HEK293 (cell line): ENCODE data around the gene CHKA.

ENCODE experiments used
- CTCF ChIA-PET: fragments of 350-600 bp; formaldehyde crosslinking; extraction: SDS; loops from one replicate; lab custom pipeline; 2021; ENCODE audit warnings: antibody characterized with exemption; lab: Yijun Ruan, JAX
- POLR2A ChIA-PET: fragments of 300-600 bp; formaldehyde crosslinking; extraction: SDS; loops from one replicate; lab custom pipeline; 2020; ENCODE audit warnings: antibody characterized with exemption, inconsistent platforms; lab: Yijun Ruan, JAX
- H3K27ac ChIP-seq: fragments of 200-500 bp; sonication (Bioruptor generic); 2 replicates; pipeline ENCODE4 v1.5.1; 2014; ENCODE audit warnings: low read depth, low read length, control low read depth, inconsistent platforms; ENCODE audit errors: extremely low read depth
- H3K36me3 ChIP-seq, 2 experiments: fragments of 200-500 bp in 1 of 2; sonication (Bioruptor generic) in 1 of 2; 1 replicate in 1 of 2; 2 replicates in 1 of 2; pipeline ENCODE4 v1.5.1; 2014 to 2017; ENCODE audit warnings: inconsistent platforms in 2 of 2, low read length in 2 of 2; ENCODE audit not compliant: control insufficient read depth in 2 of 2, insufficient read depth in 1 of 2
- H3K4me1 ChIP-seq: fragments of 200-500 bp; sonication (Bioruptor generic); 2 replicates; pipeline ENCODE4 v1.5.1; 2014; ENCODE audit warnings: mild to moderate bottlenecking, low read length, inconsistent platforms; ENCODE audit not compliant: control insufficient read depth, insufficient read depth
- H3K4me3 ChIP-seq: 2 replicates; pipeline ENCODE4 v1.5.1; 2011; ENCODE audit warnings: low read depth, mild to moderate bottlenecking, control low read depth, low read length, moderate library complexity
- H3K9me3 ChIP-seq: fragments of 200-500 bp; sonication (Bioruptor generic); 2 replicates; pipeline ENCODE4 v1.5.1; 2014; ENCODE audit warnings: low read depth, low read length, inconsistent platforms; ENCODE audit not compliant: control insufficient read depth, insufficient read depth
- GLIS2 ChIP-seq: fragments of 450-650 bp; formaldehyde crosslinking; IDR thresholded peaks from 2 replicates; pipeline ENCODE4 v1.5.1; 2016; ENCODE audit warnings: missing biosample characterization, missing genetic modification characterization
- REPIN1 ChIP-seq: fragments of 450-650 bp; formaldehyde crosslinking; IDR thresholded peaks from 2 replicates; pipeline ENCODE4 v1.5.1; 2017; ENCODE audit warnings: missing biosample characterization, missing genetic modification characterization, low read depth
- SALL2 ChIP-seq: fragments of 450-650 bp; formaldehyde crosslinking; IDR thresholded peaks from 2 replicates; pipeline ENCODE4 v1.5.0; 2017; ENCODE audit warnings: missing biosample characterization, mild to moderate bottlenecking, missing genetic modification characterization, borderline replicate concordance
- SCRT1 ChIP-seq: fragments of 450-650 bp; formaldehyde crosslinking; IDR thresholded peaks from 2 replicates; pipeline ENCODE4 v1.5.1; 2016; ENCODE audit warnings: missing biosample characterization, missing genetic modification characterization, borderline replicate concordance
- SP3 ChIP-seq: fragments of 450-650 bp; formaldehyde crosslinking; IDR thresholded peaks from 2 replicates; pipeline ENCODE4 v1.5.1; 2016; ENCODE audit warnings: missing biosample characterization, missing genetic modification characterization
- WT1 ChIP-seq: fragments of 450-650 bp; formaldehyde crosslinking; IDR thresholded peaks from 2 replicates; pipeline ENCODE4 v1.5.1; 2016; ENCODE audit warnings: missing biosample characterization, missing genetic modification characterization
- ZNF146 ChIP-seq: fragments of 450-650 bp; formaldehyde crosslinking; IDR thresholded peaks from 2 replicates; pipeline ENCODE4 v1.5.1; 2016; ENCODE audit warnings: missing biosample characterization, missing genetic modification characterization
- ZNF248 ChIP-seq: fragments of 450-650 bp; formaldehyde crosslinking; IDR thresholded peaks from 2 replicates; pipeline ENCODE4 v1.5.1; 2017; ENCODE audit warnings: missing biosample characterization, missing genetic modification characterization
- ZNF292 ChIP-seq: fragments of 450-650 bp; formaldehyde crosslinking; IDR thresholded peaks from 2 replicates; pipeline ENCODE4 v1.5.1; 2016; ENCODE audit warnings: low read depth, missing biosample characterization, missing genetic modification characterization, borderline replicate concordance
- ZNF394 ChIP-seq: fragments of 450-650 bp; formaldehyde crosslinking; IDR thresholded peaks from 2 replicates; pipeline ENCODE4 v1.5.1; 2016; ENCODE audit warnings: missing biosample characterization, missing genetic modification characterization, mild to moderate bottlenecking, moderate library complexity, borderline replicate concordance
- ZNF426 ChIP-seq: fragments of 450-650 bp; formaldehyde crosslinking; IDR thresholded peaks from 2 replicates; pipeline ENCODE4 v1.5.1; 2017; ENCODE audit warnings: missing biosample characterization, missing genetic modification characterization, mild to moderate bottlenecking, inconsistent platforms, moderate library complexity
- ZNF529 ChIP-seq: fragments of 450-650 bp; formaldehyde crosslinking; IDR thresholded peaks from 2 replicates; pipeline ENCODE4 v1.5.1; 2017; ENCODE audit warnings: missing genetic modification characterization, missing biosample characterization; ENCODE audit not compliant: insufficient replicate concordance
- ZNF555 ChIP-seq: fragments of 450-650 bp; formaldehyde crosslinking; conservative IDR thresholded peaks from 2 replicates; pipeline ENCODE4 v1.5.1; 2017; ENCODE audit warnings: missing biosample characterization, mild to moderate bottlenecking, missing genetic modification characterization, inconsistent platforms
- ZNF560 ChIP-seq: fragments of 450-650 bp; formaldehyde crosslinking; IDR thresholded peaks from 2 replicates; pipeline ENCODE4 v1.5.1; 2017; ENCODE audit warnings: missing biosample characterization, missing genetic modification characterization, borderline replicate concordance
- ZNF610 ChIP-seq: fragments of 450-650 bp; formaldehyde crosslinking; IDR thresholded peaks from 2 replicates; pipeline ENCODE4 v1.5.1; 2016; ENCODE audit warnings: missing biosample characterization, missing genetic modification characterization, borderline replicate concordance
- ZNF777 ChIP-seq: fragments of 450-650 bp; formaldehyde crosslinking; IDR thresholded peaks from 2 replicates; pipeline ENCODE4 v1.5.1; 2017; ENCODE audit warnings: missing biosample characterization, missing genetic modification characterization, borderline replicate concordance
- ZNF843 ChIP-seq: fragments of 450-650 bp; formaldehyde crosslinking; IDR thresholded peaks from 2 replicates; pipeline ENCODE4 v1.5.1; 2016; ENCODE audit warnings: missing biosample characterization, missing genetic modification characterization
- ZXDB ChIP-seq: fragments of 450-650 bp; formaldehyde crosslinking; IDR thresholded peaks from 2 replicates; pipeline ENCODE4 v1.5.1; 2016; ENCODE audit warnings: missing biosample characterization, missing genetic modification characterization
- TF ChIP-seq, protein P1 (sequence below): fragments of 450-650 bp; formaldehyde crosslinking; IDR thresholded peaks from 2 replicates; pipeline ENCODE4 v1.5.1; 2017; ENCODE audit warnings: missing biosample characterization, missing genetic modification characterization
- TF ChIP-seq, protein P2 (sequence below): fragments of 450-650 bp; formaldehyde crosslinking; IDR thresholded peaks from 2 replicates; pipeline ENCODE4 v1.5.1; 2016; ENCODE audit warnings: missing biosample characterization, missing genetic modification characterization
- TF ChIP-seq, protein P3 (sequence below): fragments of 450-650 bp; formaldehyde crosslinking; IDR thresholded peaks from 2 replicates; pipeline ENCODE4 v1.5.1; 2016; ENCODE audit warnings: missing biosample characterization, missing genetic modification characterization

The CHKA gene

DNA sequence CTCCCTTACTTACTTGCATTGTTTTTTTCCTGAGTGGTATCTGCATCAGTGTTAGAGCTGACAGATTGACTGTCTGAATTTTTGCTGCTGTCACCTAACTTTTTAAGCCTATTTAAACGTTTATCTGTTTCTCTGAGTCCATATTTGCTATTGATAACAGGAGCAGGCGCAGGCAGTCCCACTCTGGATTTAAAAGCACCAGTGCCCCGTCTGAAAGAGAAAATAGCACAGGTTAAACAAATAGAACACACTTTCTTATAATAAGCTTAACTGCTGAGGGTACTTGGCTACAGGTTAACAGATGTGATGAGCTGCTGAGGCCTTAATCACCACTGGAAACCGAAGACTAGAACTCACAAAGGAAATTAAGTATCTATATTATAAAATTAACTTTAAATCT, 45.8 kb upstream of the CHKA start:
- ChIA-PET POLR2A (interaction anchor here (0.7 kb wide), 1 partner anchor 20 kb away, joined by 3 read pairs; no protein-coding TSS in a partner anchor), CTCF (no interaction called here)
- Histone ChIP-seq H3K36me3 (peaks cover 14 to 77% of the 10 kb centered on the region in 2 experiments), H3K4me1 (no peaks in the 10 kb centered on the region), H3K27ac (no peak overlapping the region), H3K9me3 (no peaks in the 10 kb centered on the region), H3K4me3 (no peak overlapping the region)
- TF ChIP-seq, protein P1, sequence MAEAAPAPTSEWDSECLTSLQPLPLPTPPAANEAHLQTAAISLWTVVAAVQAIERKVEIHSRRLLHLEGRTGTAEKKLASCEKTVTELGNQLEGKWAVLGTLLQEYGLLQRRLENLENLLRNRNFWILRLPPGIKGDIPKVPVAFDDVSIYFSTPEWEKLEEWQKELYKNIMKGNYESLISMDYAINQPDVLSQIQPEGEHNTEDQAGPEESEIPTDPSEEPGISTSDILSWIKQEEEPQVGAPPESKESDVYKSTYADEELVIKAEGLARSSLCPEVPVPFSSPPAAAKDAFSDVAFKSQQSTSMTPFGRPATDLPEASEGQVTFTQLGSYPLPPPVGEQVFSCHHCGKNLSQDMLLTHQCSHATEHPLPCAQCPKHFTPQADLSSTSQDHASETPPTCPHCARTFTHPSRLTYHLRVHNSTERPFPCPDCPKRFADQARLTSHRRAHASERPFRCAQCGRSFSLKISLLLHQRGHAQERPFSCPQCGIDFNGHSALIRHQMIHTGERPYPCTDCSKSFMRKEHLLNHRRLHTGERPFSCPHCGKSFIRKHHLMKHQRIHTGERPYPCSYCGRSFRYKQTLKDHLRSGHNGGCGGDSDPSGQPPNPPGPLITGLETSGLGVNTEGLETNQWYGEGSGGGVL (tag by site-specific recombination), result no peak
- no peak for TF ChIP-seq ZNF426 (tag by site-specific recombination)
- TF ChIP-seq ZNF560 (tag by site-specific recombination), result no peak
- no peak for TF ChIP-seq SP3 (tag by site-specific recombination)
- no peak for TF ChIP-seq ZNF610 (tag by site-specific recombination)

DNA sequence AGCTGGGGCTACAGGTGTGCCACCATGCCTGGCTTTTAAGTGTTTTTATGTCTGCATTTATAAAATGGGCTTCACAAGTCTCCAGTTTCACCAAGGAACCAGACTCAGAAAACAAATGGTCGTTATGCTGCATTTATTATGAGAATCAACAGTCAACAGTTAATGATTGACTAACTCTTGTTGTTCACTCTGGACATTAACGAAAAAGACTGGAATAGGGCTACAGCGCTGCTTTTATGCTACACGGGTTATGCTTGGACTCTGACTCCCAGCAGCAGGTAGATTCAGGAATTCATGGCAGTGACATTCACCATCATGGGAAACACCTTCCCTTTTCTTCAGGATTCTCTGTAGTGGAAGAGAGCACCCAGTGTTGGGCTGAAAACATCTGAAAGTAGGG, 44.4 kb upstream of the CHKA start:
- Histone ChIP-seq H3K4me1 (no peaks in the 10 kb centered on the region), H3K4me3 (no peak overlapping the region), H3K9me3 (no peaks in the 10 kb centered on the region), H3K36me3 (peaks cover 14 to 64% of the 10 kb centered on the region in 2 experiments), H3K27ac (no peak overlapping the region)
- TF ChIP-seq ZNF248 (tag by site-specific recombination), result no peak
- TF ChIP-seq WT1 (tag by site-specific recombination), result no peak
- TF ChIP-seq ZXDB (tag by site-specific recombination), result no peak
- TF ChIP-seq, protein P2, sequence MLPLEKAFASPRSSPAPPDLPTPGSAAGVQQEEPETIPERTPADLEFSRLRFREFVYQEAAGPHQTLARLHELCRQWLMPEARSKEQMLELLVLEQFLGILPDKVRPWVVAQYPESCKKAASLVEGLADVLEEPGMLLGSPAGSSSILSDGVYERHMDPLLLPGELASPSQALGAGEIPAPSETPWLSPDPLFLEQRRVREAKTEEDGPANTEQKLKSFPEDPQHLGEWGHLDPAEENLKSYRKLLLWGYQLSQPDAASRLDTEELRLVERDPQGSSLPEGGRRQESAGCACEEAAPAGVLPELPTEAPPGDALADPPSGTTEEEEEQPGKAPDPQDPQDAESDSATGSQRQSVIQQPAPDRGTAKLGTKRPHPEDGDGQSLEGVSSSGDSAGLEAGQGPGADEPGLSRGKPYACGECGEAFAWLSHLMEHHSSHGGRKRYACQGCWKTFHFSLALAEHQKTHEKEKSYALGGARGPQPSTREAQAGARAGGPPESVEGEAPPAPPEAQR (tag by site-specific recombination), result no peak
- TF ChIP-seq, protein P3, sequence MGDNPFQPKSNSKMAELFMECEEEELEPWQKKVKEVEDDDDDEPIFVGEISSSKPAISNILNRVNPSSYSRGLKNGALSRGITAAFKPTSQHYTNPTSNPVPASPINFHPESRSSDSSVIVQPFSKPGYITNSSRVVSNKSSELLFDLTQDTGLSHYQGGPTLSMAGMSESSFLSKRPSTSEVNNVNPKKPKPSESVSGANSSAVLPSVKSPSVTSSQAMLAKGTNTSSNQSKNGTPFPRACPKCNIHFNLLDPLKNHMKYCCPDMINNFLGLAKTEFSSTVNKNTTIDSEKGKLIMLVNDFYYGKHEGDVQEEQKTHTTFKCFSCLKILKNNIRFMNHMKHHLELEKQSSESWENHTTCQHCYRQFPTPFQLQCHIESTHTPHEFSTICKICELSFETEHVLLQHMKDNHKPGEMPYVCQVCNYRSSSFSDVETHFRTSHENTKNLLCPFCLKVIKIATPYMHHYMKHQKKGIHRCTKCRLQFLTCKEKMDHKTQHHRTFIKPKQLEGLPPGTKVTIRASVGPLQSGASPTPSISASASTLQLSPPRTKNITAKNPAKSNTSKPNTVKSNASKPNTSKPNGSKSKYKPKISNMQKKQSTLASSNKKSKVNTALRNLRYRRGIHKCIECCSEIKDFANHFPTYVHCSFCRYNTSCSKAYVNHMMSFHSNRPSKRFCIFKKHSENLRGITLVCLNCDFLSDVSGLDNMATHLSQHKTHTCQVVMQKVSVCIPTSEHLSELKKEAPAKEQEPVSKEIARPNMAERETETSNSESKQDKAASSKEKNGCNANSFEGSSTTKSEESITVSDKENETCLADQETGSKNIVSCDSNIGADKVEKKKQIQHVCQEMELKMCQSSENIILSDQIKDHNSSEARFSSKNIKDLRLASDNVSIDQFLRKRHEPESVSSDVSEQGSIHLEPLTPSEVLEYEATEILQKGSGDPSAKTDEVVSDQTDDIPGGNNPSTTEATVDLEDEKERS, result no peak
- TF ChIP-seq ZNF146 (tag by site-specific recombination), result no peak
- TF ChIP-seq ZNF777, result no peak
- TF ChIP-seq SCRT1, result no peak
- no peak for TF ChIP-seq ZNF426 (tag by site-specific recombination)
- CTCF ChIA-PET, result no interaction called here
- POLR2A ChIA-PET, result interaction anchor here (0.7 kb wide), 1 partner anchor 9 kb away, joined by 4 read pairs; no protein-coding TSS in a partner anchor

DNA sequence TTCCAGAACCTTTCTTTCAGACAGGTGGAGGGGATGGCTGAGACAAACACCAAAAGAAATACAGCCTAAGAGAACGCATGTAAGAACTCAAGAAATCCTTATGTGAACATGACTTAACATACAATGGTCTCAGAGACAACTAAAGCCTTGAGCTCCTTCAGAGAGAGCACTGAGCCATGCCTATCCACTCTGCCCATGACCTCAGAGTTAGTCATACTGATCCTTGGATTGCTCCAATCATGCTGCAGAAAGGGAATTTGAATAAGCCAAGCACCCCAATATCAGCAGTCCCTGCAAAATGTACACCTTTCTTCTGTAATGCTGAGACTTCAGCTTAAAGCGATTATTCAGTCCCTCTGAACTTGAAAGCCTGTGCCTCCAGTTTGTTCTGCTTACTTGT, 43.2 kb upstream of the CHKA start:
- no peak overlapping the region for H3K4me3 ChIP-seq
- H3K36me3 ChIP-seq, result peaks cover 14 to 53% of the 10 kb centered on the region in 2 experiments
- no peak for TF ChIP-seq ZNF555 (tag by site-specific recombination)
- TF ChIP-seq SALL2, result no peak
- TF ChIP-seq ZNF529 (tag by site-specific recombination), result no peak
- TF ChIP-seq ZNF394 (tag by site-specific recombination), result no peak
- TF ChIP-seq GLIS2 (tag by site-specific recombination), result no peak
- no peak for TF ChIP-seq ZNF843 (tag by site-specific recombination)
- TF ChIP-seq ZNF292, result no peak
- no peak for TF ChIP-seq ZNF560 (tag by site-specific recombination)
- TF ChIP-seq REPIN1 (tag by site-specific recombination), result no peak
- ChIA-PET POLR2A (interaction anchor here (1.0 kb wide), 1 partner anchor 36 kb away, joined by 3 read pairs; no protein-coding TSS in a partner anchor), CTCF (interaction anchor here (1.0 kb wide), 1 partner anchor 155 kb away, joined by 4 read pairs; the partner anchor contains the start of gene ALDH3B1)
- H3K9me3 ChIP-seq, result no peaks in the 10 kb centered on the region
- no peaks in the 10 kb centered on the region for H3K4me1 ChIP-seq
- no peak overlapping the region for H3K27ac ChIP-seq
